Measurements from ENCODE around the gene GNG4.
A peak's percentile ranks its signal among the peaks of the same experiment; 100 is the strongest.

GNG4 gene

GRCh38 chr1:235527196-235527814, 122.3 kb downstream of the GNG4 start:
- TF ChIP-seq, protein P1, sequence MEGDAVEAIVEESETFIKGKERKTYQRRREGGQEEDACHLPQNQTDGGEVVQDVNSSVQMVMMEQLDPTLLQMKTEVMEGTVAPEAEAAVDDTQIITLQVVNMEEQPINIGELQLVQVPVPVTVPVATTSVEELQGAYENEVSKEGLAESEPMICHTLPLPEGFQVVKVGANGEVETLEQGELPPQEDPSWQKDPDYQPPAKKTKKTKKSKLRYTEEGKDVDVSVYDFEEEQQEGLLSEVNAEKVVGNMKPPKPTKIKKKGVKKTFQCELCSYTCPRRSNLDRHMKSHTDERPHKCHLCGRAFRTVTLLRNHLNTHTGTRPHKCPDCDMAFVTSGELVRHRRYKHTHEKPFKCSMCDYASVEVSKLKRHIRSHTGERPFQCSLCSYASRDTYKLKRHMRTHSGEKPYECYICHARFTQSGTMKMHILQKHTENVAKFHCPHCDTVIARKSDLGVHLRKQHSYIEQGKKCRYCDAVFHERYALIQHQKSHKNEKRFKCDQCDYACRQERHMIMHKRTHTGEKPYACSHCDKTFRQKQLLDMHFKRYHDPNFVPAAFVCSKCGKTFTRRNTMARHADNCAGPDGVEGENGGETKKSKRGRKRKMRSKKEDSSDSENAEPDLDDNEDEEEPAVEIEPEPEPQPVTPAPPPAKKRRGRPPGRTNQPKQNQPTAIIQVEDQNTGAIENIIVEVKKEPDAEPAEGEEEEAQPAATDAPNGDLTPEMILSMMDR (conservative IDR thresholded peaks at IDR 0.05; ENCODE audit: low read length), result no peak
- TF ChIP-seq EZH2phosphoT487 (IDR thresholded peaks at IDR 0.05; ENCODE audit: borderline replicate concordance), result no peak
- Histone ChIP-seq H3K9ac (ENCODE audit: low read depth, low read length, poor library complexity, severe bottlenecking) (no peak overlapping the region), H3K79me2 (ENCODE audit: insufficient read depth, low read length) (no peaks in the 10 kb centered on the region), H3K36me3 (ENCODE audit: insufficient read depth, low read length) (no peaks in the 10 kb centered on the region), H3F3A (ENCODE audit: low read depth) (no peaks in the 10 kb centered on the region), H3K4me1 (ENCODE audit: insufficient read depth, low read length, poor library complexity, severe bottlenecking) (no peaks in the 10 kb centered on the region), H4K20me1 (ENCODE audit: insufficient read depth, low read length, poor library complexity, severe bottlenecking) (no peaks in the 10 kb centered on the region), H3K4me3 (ENCODE audit: low read length, poor library complexity, severe bottlenecking) (no peak overlapping the region), H2AFZ (ENCODE audit: low read length) (no peak overlapping the region), H3K9me3 (ENCODE audit: insufficient read depth, low read depth, low read length) (no peaks in the 10 kb centered on the region), H3K9me2 (replicated peaks; ENCODE audit: low read depth, low read length) (no peaks in the 10 kb centered on the region), H3K4me2 (ENCODE audit: low read depth, low read length, poor library complexity, severe bottlenecking) (no peak overlapping the region), H3K27me3 (ENCODE audit: insufficient read depth, low read length, poor library complexity, severe bottlenecking) (no peaks in the 10 kb centered on the region)

DNA sequence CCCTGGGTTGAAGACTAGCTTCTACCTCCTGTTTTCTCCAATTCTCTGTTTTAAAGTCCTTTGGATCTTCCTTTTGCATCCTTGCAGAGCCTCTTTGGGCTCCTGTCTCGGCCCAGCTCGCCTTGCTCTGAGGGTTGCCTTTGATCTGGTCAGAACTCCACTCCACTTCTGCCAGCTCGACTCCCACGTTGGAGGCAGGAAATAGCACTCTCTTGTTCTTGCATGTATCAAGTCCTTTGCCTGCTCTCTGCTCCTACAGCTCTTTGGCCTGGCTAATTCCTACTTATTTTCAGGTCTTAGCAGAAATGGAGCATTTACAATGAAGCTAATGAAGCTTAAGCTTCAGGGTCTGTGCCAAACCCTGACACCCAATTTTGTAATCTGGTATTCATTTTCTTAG, 124.3 kb downstream of the GNG4 start:
- Histone ChIP-seq H3K9me2 (replicated peaks; ENCODE audit: low read depth, low read length) (no peaks in the 10 kb centered on the region), H3K9ac (ENCODE audit: low read depth, low read length, poor library complexity, severe bottlenecking) (no peak overlapping the region), H4K20me1 (ENCODE audit: insufficient read depth, low read length, poor library complexity, severe bottlenecking) (no peaks in the 10 kb centered on the region), H3K4me3 (ENCODE audit: low read length, poor library complexity, severe bottlenecking) (no peak overlapping the region), H3K27me3 (ENCODE audit: insufficient read depth, low read length, poor library complexity, severe bottlenecking) (no peaks in the 10 kb centered on the region), H3K4me2 (ENCODE audit: low read depth, low read length, poor library complexity, severe bottlenecking) (no peak overlapping the region), H3K9me3 (ENCODE audit: insufficient read depth, low read depth, low read length) (no peaks in the 10 kb centered on the region), H3F3A (ENCODE audit: low read depth) (no peaks in the 10 kb centered on the region), H3K79me2 (ENCODE audit: insufficient read depth, low read length) (no peaks in the 10 kb centered on the region), H3K36me3 (ENCODE audit: insufficient read depth, low read length) (no peaks in the 10 kb centered on the region), H3K4me1 (ENCODE audit: insufficient read depth, low read length, poor library complexity, severe bottlenecking) (no peaks in the 10 kb centered on the region), H2AFZ (ENCODE audit: low read length) (peak overlapping the region; percentile 35; the same call in 1 of the 2 replicates)
- TF ChIP-seq, protein P1 (conservative IDR thresholded peaks at IDR 0.05; ENCODE audit: low read length), result no peak
- no peak for TF ChIP-seq EZH2phosphoT487 (IDR thresholded peaks at IDR 0.05; ENCODE audit: borderline replicate concordance)

- H4K20me1 ChIP-seq (ENCODE audit: insufficient read depth, low read length, poor library complexity, severe bottlenecking), result no peaks in the 10 kb centered on the region
- no peaks in the 10 kb centered on the region for H3K36me3 ChIP-seq (ENCODE audit: insufficient read depth, low read length)
- no peaks in the 10 kb centered on the region for H3K9me3 ChIP-seq (ENCODE audit: insufficient read depth, low read depth, low read length)
- no peak overlapping the region for H3K4me3 ChIP-seq (ENCODE audit: low read length, poor library complexity, severe bottlenecking)
- no peaks in the 10 kb centered on the region for H3K9me2 ChIP-seq (replicated peaks; ENCODE audit: low read depth, low read length)
- H3K9ac ChIP-seq (ENCODE audit: low read depth, low read length, poor library complexity, severe bottlenecking), result no peak overlapping the region
- no peaks in the 10 kb centered on the region for H3K27me3 ChIP-seq (ENCODE audit: insufficient read depth, low read length, poor library complexity, severe bottlenecking)
- TF ChIP-seq, protein P1 (conservative IDR thresholded peaks at IDR 0.05; ENCODE audit: low read length), result no peak
- TF ChIP-seq EZH2phosphoT487 (IDR thresholded peaks at IDR 0.05; ENCODE audit: borderline replicate concordance), result no peak
- no peaks in the 10 kb centered on the region for H3K79me2 ChIP-seq (ENCODE audit: insufficient read depth, low read length)
- H3F3A ChIP-seq (ENCODE audit: low read depth), result no peaks in the 10 kb centered on the region
- no peaks in the 10 kb centered on the region for H3K4me1 ChIP-seq (ENCODE audit: insufficient read depth, low read length, poor library complexity, severe bottlenecking)
- no peak overlapping the region for H2AFZ ChIP-seq (ENCODE audit: low read length)
- H3K4me2 ChIP-seq (ENCODE audit: low read depth, low read length, poor library complexity, severe bottlenecking), result no peak overlapping the region
Measured at GRCh38 chr1:235516862-235517446, 132.6 kb downstream of the GNG4 start.

All from Loucy (cell line).